GM12873 (cell line): ENCODE measurements around the gene KCNMA1.

Experiments
- TF ChIP-seq, protein P1 (sequence below): IDR thresholded peaks from 2 replicates; pipeline ENCODE4 v1.5.1; 2012; ENCODE audit warnings: low read depth, mild to moderate bottlenecking, moderate library complexity, low read length, control low read depth; ENCODE audit not compliant: insufficient read depth; ENCODE audit errors: missing control alignments

Gene KCNMA1

GRCh38 chr10:77101341-77101740, 536.3 kb downstream of the KCNMA1 start:
- TF ChIP-seq, protein P1, sequence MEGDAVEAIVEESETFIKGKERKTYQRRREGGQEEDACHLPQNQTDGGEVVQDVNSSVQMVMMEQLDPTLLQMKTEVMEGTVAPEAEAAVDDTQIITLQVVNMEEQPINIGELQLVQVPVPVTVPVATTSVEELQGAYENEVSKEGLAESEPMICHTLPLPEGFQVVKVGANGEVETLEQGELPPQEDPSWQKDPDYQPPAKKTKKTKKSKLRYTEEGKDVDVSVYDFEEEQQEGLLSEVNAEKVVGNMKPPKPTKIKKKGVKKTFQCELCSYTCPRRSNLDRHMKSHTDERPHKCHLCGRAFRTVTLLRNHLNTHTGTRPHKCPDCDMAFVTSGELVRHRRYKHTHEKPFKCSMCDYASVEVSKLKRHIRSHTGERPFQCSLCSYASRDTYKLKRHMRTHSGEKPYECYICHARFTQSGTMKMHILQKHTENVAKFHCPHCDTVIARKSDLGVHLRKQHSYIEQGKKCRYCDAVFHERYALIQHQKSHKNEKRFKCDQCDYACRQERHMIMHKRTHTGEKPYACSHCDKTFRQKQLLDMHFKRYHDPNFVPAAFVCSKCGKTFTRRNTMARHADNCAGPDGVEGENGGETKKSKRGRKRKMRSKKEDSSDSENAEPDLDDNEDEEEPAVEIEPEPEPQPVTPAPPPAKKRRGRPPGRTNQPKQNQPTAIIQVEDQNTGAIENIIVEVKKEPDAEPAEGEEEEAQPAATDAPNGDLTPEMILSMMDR = no peak

- TF ChIP-seq, protein P1 = no peak
Measured at GRCh38 chr10:77099136-77099535, 538.5 kb downstream of the KCNMA1 start.

- TF ChIP-seq, protein P1 = no peak
Measured at GRCh38 chr10:77097625-77098024, 540.0 kb downstream of the KCNMA1 start.

GRCh38 chr10:77093126-77093525, 544.5 kb downstream of the KCNMA1 start:
- TF ChIP-seq, protein P1 = no peak

- TF ChIP-seq, protein P1 = no peak
Measured at GRCh38 chr10:77091597-77092165, 545.9 kb downstream of the KCNMA1 start.

DNA sequence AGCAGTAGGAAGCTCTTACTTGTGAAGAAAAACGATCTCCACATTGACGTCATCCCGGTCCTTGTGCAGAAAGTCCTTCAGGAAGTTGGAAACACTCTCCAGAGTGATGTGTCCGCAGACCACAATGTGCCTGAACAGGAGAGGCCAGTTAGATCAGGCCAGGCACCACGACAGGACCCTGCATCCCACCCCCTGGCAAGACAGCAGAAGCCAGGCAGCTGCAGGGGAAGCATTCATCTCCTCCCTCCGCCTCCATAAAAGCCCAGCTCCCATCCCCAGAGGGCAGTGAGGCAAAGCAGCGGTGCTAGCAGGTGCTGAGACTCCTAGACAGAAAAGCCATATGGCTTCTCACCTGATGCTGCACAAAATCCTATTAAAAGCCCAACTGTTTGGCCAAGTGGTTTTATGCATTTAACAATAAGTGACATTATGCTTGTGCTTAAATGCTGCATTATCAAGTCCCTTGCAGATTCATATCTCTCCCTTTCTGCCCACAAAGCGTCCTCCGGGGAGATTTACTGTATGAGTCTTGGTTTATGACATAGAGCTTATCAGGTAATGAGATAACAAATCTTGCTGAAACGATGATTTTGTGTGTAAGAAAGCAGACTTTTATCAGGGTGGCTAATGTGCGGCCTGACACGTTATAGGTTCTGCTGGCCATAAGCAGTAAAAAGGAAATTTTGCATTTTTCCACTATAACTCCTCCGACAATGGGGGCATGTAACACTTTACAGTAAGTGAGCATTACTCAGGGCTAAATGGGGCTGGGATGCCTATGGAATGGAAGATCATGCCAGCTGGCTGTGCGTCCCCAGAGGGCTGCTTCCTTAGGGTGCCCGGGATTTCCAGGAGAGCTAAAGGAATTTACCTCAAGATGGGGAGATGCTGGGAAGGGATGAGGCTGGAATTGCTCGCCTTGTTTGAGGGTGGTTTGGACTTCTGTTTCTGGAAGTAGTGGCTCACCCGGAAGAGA, 546.9 kb downstream of the KCNMA1 start:
- TF ChIP-seq, protein P1 = no peak

- TF ChIP-seq, protein P1 = no peak
Measured at GRCh38 chr10:77087366-77087765, 550.2 kb downstream of the KCNMA1 start.
